ENCODE measurements around the gene CAV1.
"Not testable (repeated sequence)": the region's sequence is repeated elsewhere in the genome, so short reads cannot be mapped to it uniquely, and the experiment has no call there.

CAV1 gene

DNA sequence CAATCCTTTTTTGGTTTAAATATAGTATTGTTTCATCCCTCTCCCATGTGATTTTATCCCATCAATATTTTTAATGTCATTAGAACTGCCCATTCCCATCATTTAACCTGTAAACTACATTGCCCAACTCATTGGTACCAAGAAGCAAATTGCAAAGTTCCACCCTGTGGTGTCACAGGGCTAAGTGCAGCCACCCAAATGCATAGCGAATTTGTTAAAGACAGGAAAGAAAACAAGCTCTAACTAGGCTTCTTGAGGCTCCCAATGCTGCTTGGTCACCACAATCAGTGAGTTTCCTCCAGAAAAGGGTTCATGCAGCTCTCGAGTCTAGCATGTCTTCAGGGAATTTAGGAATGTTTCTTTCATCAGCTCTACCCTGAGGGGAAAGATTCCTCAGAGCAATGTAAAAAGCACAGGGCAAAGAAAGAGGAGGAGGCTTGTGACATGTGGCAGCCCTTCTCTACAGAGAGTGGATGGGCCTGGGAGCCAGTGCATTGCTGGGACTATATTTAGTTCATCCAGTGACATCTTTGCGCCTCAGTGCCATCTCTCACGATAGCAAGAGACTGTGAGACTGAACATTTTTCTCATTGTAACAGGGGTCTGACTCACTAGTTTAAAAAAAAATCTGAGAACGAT is 58.1 kb downstream of the CAV1 start:
- peak; percentile 39 for DNase-seq (ENCODE audit: low spot score)

DNA sequence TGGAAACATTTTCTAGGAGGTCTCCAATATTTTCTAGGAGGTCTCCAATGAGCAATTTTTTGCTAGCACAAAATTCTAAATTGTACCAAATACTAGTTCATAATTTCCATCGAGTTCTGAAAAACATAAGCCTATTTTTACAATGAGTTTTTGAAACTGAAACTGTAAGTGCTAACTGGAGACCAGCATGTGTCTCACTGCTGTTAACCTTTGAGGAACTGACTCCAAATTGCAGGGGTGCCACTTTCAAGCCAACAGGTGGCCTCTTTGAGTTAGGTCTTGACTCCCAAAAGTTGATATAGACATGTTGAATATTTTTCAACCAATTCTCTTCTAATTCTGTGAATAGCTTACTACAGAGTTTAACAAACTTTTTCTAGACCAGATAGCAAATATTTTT is 58.8 kb downstream of the CAV1 start:
- DNase-seq (ENCODE audit: low spot score): no peak

- DNase-seq (ENCODE audit: low spot score): no peak
Observed at GRCh38 chr7:116584721-116585120, 59.9 kb downstream of the CAV1 start.

- DNase-seq (ENCODE audit: low spot score): no peak
Observed at GRCh38 chr7:116585392-116585791, 60.6 kb downstream of the CAV1 start.

- DNase-seq (ENCODE audit: low spot score): no peak
Observed at GRCh38 chr7:116585967-116586366, 61.1 kb downstream of the CAV1 start.

GRCh38 chr7:116587200-116587599 is 62.4 kb downstream of the CAV1 start:
- not testable (repeated sequence) for DNase-seq (ENCODE audit: low spot score)

- DNase-seq (ENCODE audit: low spot score): peak; percentile 24
Observed at GRCh38 chr7:116588225-116588624, 63.4 kb downstream of the CAV1 start.

GRCh38 chr7:116588641-116589594 is 64.1 kb downstream of the CAV1 start:
- DNase-seq (ENCODE audit: low spot score): no peak

GRCh38 chr7:116591202-116592040 is 66.6 kb downstream of the CAV1 start:
- DNase-seq (ENCODE audit: low spot score): no peak

- DNase-seq (ENCODE audit: low spot score): no peak
Observed at GRCh38 chr7:116592041-116592355, 67.2 kb downstream of the CAV1 start.

DNA sequence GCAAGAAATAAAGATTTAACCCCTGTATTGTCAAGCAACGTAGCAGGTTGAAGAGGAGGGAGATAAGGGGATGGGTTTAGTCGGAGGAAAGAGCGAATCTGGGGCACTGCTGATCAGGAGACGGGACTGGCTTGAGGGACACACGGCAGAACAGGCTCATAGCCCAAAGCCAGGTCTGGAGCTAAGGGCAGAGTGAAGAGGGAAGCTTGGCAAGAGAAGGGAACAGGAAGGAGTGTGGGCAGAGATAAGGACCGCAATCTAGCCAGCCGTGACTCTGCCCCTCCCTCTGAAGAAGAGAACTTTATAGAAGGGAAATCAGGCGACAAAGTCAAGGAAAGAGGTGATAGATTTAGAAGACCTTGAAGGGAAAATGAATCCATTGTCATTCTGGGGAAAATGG is 67.6 kb downstream of the CAV1 start:
- DNase-seq (ENCODE audit: low spot score): no peak

DNA sequence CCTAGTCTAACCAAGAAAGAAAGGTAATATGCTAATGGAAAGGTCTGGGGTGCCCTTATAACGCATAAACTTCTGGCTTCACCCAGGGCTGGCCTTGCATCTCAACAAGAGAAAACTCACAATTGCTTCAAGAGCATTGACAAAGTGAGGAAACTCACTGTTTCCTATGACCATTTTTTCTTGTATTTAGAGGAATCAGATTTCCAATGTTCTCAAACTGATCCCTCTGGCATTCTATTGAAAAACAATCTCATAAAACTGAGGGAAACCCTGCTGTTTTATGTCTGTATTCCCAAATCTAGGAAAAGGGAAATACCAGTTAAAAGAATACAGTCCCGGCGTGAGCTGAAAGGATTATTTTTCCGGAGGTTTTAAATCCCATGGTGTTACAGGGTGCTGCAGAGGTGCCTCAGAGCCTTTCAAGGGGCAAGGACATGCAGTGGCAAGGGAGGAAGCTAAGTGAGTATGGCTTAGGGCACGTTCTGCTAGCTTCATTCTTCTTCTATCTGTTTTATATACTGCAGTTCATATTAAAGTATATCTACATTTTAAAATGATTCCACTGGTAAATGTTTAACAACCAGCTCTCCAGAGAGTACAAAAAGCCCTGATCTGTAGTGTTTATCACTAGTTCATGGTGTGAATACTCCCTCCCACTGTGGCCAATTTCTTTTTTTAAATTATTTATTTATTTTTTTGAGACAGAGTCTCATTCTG is 68.7 kb downstream of the CAV1 start:
- DNase-seq (ENCODE audit: low spot score): no peak

DNA sequence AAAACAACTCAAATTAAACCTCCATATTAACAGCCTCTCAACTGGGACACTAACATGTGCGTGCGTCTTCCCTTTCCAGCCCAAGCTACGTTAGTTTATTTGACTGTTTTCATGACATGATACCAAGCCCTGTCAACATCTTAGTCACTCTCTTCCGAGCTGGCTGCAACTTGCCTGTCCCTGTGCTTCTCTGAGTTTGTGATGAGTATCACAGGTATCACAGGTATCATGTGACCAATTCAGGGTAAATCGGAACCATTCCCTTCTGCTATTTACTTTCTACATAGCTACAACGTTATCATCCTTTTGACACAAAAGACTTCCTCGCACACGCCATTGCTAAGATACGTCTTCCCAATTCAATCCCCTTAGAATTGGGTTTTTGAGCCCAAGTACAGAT is 70.2 kb downstream of the CAV1 start:
- no peak for DNase-seq (ENCODE audit: low spot score)

DNA sequence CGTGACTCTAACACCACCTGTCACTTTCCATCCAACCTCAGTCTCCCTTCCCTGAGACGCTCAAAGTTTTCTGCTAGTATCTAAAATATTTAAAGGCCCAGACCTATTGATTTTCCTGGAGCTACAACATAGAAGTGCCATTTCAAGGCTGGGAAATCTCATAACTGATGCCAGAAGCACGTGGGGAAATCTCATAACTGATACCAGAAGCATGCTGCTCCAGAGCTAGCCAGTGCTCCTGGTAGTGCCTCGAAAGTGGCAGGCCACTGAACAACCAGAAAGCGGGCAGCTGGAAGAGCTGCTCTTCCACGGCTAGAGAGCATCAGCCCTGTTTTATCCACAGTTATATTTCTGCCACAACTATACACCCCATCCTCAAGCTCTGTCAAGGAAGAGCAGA is 72.5 kb downstream of the CAV1 start:
- no peak for DNase-seq (ENCODE audit: low spot score)

DNA sequence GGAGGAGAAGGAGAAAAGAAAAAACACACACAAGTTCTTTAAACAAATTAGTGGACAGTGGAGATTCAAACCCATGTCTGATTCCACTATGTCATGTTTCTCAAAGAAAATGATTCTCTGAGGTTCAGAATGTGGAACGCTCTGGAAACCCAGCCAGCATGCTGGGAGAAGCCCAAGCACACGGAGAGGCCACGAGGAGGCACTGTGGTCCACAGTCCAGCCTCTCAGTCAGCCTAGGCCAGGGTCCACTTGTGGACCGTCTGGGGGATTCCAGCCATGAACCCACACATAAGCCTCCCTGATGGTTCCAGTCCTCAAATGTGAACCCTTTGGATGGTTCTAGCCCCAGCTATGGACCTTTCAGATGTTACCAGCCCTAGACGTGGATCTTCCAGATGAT is 73.4 kb downstream of the CAV1 start:
- DNase-seq (ENCODE audit: low spot score): peak; percentile 34

GRCh38 chr7:116598861-116599260 is 74.0 kb downstream of the CAV1 start:
- DNase-seq (ENCODE audit: low spot score): no peak

DNA sequence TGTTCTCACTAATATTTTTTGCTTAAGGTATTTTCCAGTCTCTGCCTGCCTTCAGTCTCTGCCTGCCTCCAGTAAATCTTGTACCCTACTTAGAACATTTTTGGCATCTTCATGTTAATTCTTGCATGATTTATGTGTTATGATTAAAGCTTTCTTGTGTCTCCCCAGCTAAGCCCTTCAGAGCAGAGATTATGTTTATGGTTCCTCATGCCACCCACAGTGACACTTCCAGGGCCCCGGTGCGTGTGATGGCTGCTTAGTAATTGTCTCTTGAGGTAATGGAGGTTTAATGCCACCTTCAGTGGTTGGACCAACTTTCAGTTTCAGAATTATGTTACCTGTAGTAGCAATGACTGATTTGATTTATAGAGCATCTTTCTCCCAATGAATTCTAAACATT is 76.6 kb downstream of the CAV1 start:
- DNase-seq (ENCODE audit: low spot score): no peak

DNA sequence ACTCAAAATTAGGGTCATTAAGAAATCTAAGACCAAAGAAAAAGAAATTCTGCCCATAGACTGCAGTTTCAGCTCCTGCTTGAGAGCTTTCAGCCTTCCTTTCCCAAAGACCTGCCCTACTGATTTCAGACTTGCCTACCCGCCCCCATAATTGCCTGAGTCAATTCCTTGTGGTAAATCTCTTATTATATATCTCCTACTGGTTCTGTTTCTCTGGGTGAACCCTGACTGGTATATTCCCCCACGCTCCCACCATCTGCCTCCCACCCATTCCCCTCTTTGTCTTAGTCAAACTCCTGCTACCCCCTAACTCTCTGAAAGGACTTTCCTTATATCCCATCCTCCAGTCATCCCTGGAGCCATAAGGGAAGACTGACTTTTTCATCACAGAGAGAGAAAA is 82.5 kb downstream of the CAV1 start:
- no peak for DNase-seq (ENCODE audit: low spot score)

DNA sequence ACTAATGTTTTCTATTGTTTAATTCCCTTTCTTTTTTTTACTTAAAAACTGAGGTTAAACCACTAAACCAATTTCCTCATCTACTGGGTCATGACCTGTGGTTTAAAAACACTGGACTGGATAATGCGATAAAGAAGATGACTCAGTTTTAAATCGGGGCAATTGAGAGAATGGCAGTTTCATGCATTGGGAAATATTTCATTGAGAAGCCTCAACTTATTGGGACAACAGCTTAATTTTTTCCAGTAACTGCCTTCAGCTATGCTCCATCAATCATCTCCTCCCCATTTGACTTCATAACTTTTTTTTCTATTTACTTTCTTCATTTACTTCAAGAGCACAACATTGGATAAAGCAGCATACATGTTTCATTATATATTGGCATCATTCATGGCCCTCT is 85.4 kb downstream of the CAV1 start:
- DNase-seq (ENCODE audit: low spot score): no peak

- no peak for DNase-seq (ENCODE audit: low spot score)
Observed at GRCh38 chr7:116610721-116611120, 85.9 kb downstream of the CAV1 start.
